Prostate gland (tissue), 1 donor: ENCODE measurements around the gene AFF3.

Experiments
- POLR2A ChIP-seq: fragments of 450-650 bp; IDR thresholded peaks from one replicate; pipeline ENCODE4 v1.6.1; 2016; ENCODE audit warnings: antibody characterized with exemption, mild to moderate bottlenecking
- POLR2AphosphoS5 ChIP-seq: sonication (generic); formaldehyde crosslinking; IDR thresholded peaks from one replicate; pipeline ENCODE4 v1.6.1; 2017; ENCODE audit warnings: antibody characterized with exemption

- TF ChIP-seq POLR2AphosphoS5 (no peak), POLR2A (no peak)
These were observed 19.7 kb upstream of the AFF3 start for GRCh38 chr2:100161945-100162620.
